ENCODE data around the gene NECTIN1. TPM values are rescaled to one million over a fixed set of nuclear protein-coding genes. Genes with fewer than 3 reads are reported as not detected.

The NECTIN1 gene
- total and polyA plus RNA-seq, 7 donors, result 0.42 to 3.5 (median 1.7) TPM

DNA sequence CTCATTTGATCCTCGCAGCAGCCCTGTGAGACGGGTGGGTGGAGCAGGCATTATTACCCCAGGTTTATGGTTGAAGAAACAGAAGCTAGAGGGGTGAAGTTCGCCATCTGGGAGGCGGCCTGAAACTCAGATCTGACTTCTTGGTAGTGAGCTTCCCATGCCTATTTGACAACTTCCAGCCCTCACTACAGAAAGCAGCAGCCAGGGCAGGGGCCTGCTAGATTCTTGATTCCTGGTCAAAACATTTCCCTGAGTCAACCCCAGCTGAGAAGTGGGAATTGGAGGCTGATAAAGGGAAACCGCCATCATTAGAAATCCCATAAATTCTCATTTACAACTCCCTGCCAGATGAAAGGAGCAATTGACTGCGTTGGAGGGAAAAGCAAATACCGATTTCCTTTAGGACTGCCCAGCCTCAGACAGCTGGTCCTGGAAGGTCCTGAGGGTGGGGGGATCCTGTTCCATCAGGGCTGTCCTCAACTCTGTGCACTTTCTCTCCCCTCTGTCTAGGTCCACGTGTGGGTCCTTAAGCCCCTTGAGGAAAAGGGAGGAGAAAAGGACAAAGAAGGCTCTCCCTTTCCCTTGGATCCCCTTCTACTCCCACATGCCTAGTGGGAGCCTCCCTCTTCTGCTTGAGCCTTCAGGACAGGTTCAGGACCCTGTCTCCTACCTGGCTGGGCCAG is 10.2 kb upstream of the NECTIN1 start:
- WGBS, 3 donors, result 62 to 74% (median 64%) methylated on average over 8 of the region's 8 CpGs
- Histone ChIP-seq H3K27ac (no peak overlapping the region), H3K27me3 (ENCODE audit: insufficient read depth in 3 of 3, low read length in 2 of 3) (peaks cover 0 to 41% (median 8%) of the 10 kb centered on the region in 3 donors), H3K36me3 (ENCODE audit: insufficient read depth in 1 of 2, low read depth in 1 of 2) (no peaks in the 10 kb centered on the region), H3K4me1 (no peaks in the 10 kb centered on the region), H3K9me3 (no peaks in the 10 kb centered on the region), H3K4me3 (no peak overlapping the region)
- no peak for ATAC-seq
- intact Hi-C loops (cut with DNase I), result no loop called here
- TF ChIP-seq, protein P1, sequence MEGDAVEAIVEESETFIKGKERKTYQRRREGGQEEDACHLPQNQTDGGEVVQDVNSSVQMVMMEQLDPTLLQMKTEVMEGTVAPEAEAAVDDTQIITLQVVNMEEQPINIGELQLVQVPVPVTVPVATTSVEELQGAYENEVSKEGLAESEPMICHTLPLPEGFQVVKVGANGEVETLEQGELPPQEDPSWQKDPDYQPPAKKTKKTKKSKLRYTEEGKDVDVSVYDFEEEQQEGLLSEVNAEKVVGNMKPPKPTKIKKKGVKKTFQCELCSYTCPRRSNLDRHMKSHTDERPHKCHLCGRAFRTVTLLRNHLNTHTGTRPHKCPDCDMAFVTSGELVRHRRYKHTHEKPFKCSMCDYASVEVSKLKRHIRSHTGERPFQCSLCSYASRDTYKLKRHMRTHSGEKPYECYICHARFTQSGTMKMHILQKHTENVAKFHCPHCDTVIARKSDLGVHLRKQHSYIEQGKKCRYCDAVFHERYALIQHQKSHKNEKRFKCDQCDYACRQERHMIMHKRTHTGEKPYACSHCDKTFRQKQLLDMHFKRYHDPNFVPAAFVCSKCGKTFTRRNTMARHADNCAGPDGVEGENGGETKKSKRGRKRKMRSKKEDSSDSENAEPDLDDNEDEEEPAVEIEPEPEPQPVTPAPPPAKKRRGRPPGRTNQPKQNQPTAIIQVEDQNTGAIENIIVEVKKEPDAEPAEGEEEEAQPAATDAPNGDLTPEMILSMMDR (IDR thresholded peaks at IDR 0.05), result no peak
- no peak for DNase-seq

DNA sequence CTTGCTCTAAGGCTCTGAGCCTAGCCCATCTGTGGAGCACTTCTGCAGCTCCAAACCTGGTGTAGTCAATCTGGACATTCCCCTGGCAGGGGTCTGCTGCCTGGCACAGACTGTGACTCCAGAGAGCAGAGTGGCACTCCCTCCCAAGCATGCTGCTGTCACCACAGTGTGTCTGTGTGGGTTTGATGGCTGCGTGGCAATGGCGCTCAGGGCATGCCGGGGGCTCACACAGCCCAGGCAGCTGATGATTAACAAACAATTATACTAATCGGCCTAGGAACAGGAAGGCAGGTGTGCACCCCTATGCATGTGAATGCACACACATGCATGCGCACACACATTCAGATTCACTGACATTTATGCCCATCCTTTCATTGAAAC is 9.0 kb upstream of the NECTIN1 start:
- ATAC-seq, result no peak

DNA sequence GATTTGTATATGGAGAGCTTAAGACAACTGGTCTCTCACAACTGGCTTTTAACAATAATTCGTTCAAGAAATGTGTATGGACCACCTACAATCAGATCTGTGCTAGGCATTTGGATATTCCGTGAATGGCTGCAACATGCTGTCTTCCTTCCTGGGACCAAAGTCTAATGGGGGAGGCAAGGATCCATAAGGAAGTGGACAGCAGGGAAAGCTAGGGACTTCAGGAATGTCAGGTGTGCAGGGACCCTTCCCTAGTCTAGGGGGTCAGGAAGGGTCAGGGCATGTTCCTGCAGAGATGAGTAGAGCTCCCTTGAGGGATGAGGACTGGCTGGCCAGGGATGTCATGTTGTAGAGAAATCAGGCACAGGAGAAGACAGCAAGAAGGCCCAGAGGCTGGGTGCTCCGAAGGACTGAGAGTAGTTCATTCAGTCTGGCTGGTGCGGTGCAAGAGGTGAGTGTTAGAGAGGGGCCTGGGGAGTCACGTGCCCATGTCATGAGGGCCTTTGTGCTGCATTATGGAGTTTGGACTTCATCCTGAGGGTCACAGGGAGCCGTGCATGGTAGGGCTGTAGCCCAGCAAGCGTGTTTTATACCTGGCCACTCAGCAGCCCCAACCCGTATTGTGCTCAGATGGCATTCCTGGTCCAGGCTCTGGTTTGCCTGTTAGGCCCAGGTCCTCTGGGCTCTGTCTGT is 8.5 kb upstream of the NECTIN1 start:
- intact Hi-C loops (cut with DNase I), result no loop called here
- no peak for DNase-seq
- no peak overlapping the region for H3K27ac ChIP-seq
- H3K9me3 ChIP-seq, result no peaks in the 10 kb centered on the region
- H3K36me3 ChIP-seq (ENCODE audit: insufficient read depth in 1 of 2, low read depth in 1 of 2), result no peaks in the 10 kb centered on the region
- H3K4me3 ChIP-seq, result no peak overlapping the region
- 91 to 96% (median 94%) methylated on average over 8 of the region's 8 CpGs for WGBS, 3 donors
- no peak for ATAC-seq
- H3K4me1 ChIP-seq, result no peaks in the 10 kb centered on the region
- TF ChIP-seq, protein P1 (IDR thresholded peaks at IDR 0.05), result no peak
- H3K27me3 ChIP-seq (ENCODE audit: insufficient read depth in 3 of 3, low read length in 2 of 3), result peaks cover 0 to 38% (median 8%) of the 10 kb centered on the region in 3 donors

More for the DNA sequence above, 9.0 kb upstream of the NECTIN1 start:
- H3K36me3 ChIP-seq (ENCODE audit: insufficient read depth in 1 of 2, low read depth in 1 of 2), result no peaks in the 10 kb centered on the region
- H3K4me1 ChIP-seq, result no peaks in the 10 kb centered on the region
- intact Hi-C loops (cut with DNase I), result no loop called here
- no peak overlapping the region for H3K27ac ChIP-seq
- TF ChIP-seq, protein P1 (IDR thresholded peaks at IDR 0.05), result no peak
- peaks cover 0 to 40% (median 8%) of the 10 kb centered on the region in 3 donors for H3K27me3 ChIP-seq (ENCODE audit: insufficient read depth in 3 of 3, low read length in 2 of 3)
- 90 to 94% (median 92%) methylated on average over 5 of the region's 5 CpGs for WGBS, 3 donors
- H3K4me3 ChIP-seq, result no peak overlapping the region
- no peak for DNase-seq
- no peaks in the 10 kb centered on the region for H3K9me3 ChIP-seq

DNA sequence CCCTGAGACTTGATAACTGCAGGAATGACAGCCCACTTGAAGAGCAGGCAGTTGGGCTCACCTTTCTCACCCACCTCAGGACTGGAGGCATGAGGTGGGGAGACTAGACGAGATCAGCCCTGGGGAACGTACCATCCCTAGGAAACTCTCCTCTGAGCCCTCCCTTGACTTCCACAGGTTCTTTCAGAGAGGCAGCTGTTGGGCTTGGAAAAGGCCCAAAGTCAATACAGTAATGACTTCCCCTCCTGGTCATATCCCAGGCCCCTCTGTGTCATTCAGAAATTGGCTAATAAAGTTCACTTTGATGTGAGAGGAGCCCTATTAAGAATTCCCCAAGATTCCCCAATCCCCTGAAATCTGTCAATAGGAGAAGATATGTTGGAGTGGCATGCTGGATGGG is 5.8 kb upstream of the NECTIN1 start:
- H3K4me3 ChIP-seq, result no peak overlapping the region
- intact Hi-C loops (cut with DNase I), result no loop called here
- no peaks in the 10 kb centered on the region for H3K36me3 ChIP-seq (ENCODE audit: insufficient read depth in 1 of 2, low read depth in 1 of 2)
- no peaks in the 10 kb centered on the region for H3K9me3 ChIP-seq
- no peak overlapping the region for H3K27ac ChIP-seq
- H3K4me1 ChIP-seq, result no peaks in the 10 kb centered on the region
- H3K27me3 ChIP-seq (ENCODE audit: insufficient read depth in 3 of 3, low read length in 2 of 3), result peaks cover 0 to 20% (median 2%) of the 10 kb centered on the region in 3 donors
- DNase-seq (peak in 1 of 2 donors; percentile 3), ATAC-seq (no peak)
- TF ChIP-seq, protein P1 (IDR thresholded peaks at IDR 0.05), result no peak
- WGBS, 3 donors, result 52 to 73% (median 59%) methylated on average over 2 of the region's 2 CpGs

Measured in psoas muscle (tissue), 8 donors.